GM10847 (cell line): Measurements from ENCODE around the gene PDLIM7.

ENCODE experiments used
- POLR2A ChIP-seq: IDR thresholded peaks from 2 replicates; pipeline ENCODE4 v1.6.1; 2011; ENCODE audit not compliant: insufficient read length; ENCODE audit errors: extremely low read depth

PDLIM7 gene

GRCh38 chr5:177529247-177530203 lies 32.1 kb upstream of the PDLIM7 start:
- TF ChIP-seq POLR2A = no peak

DNA sequence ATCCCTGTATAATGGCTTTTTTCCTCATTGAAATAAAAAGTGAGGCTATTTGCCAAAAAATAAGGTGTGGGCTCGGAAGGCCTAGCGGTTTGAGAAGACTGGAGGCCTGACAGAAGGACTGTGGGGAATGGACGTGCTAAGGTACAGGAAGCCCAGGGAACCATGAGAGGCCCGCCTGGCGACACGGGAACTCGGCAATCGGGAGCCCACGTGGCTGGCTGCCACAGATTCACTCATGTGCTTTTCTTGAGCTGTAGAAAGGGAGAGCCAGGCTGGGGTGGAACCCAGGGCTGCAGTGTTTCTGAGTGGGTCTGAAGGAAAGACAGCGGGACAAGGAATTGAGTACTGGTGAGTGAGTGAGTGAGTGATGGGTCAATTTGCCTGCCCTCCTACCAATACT lies 31.2 kb upstream of the PDLIM7 start:
- TF ChIP-seq POLR2A = no peak

DNA sequence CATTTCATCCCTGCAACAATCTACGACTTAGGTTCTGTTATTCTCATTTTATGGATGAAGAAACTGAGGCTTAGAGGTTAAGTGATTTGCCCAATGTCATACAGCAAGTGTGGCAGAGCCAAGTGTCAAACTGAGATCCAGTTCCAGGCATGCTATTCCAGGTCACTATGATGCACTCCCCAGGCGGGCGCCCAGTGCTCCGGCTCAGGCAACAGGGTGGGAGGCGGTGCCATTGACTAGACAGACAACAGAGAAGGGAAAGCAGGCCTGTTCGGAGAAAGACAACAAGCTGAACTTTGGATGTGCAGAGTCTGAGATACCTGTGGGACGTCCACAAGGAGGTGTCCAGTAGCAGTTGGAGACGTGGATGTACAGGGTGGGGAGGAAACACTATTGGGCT lies 30.2 kb upstream of the PDLIM7 start:
- TF ChIP-seq POLR2A = no peak

- no peak for TF ChIP-seq POLR2A
Observed at GRCh38 chr5:177526791-177527190, 29.4 kb upstream of the PDLIM7 start.

DNA sequence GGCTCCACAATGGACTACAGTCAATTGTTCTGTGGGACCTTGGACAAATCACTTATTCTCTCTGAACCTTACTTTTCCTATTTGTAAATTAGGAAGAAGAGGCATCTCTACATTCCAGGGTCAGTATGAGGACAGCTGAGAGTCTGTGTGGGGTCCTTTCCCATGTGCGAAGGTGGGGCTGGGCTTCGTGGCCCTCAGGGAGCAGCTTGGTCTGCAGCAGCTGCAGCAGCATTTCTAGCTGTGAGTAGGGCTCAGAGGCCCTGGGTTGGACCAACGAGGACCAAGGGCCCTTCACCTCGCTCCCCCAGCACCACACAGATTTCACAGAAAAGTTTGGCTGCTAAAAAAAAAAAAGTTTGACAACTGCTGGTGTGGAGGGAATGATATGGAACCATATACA lies 28.8 kb upstream of the PDLIM7 start:
- no peak for TF ChIP-seq POLR2A

DNA sequence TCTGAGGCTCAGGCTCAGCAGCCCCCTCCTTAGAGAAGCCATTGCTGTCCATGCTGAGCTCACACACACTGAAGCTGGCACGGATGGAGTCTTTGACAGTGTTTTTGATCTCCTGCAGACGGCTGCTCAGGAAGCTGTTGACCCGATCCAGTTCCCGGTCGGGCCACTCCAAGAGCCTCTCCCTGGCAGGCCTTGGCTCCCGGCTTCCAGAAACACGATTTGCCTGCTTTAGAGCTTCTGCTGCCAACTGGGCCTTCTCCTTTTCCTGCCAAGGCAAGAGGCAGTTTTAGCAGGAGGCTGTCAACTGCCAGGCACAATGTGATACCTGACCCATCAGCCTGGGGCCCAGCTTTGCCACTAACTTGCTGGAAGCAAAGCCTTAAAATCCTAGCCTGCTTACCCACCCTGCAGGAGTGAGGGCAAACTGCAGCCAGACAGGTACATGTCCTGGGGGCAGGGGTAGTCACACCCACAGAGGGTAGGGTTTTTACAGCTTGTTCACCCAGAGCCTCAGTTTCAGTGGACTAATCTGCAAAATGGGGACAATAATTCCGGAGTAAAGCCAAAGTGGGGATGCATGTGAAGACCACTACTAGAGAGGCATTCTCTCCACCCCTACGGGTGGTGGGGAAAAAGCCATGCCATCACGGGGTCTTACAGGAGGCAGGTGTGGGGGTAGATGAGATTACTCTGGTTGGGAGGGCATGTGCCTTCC lies 27.7 kb upstream of the PDLIM7 start:
- no peak for TF ChIP-seq POLR2A

- no peak for TF ChIP-seq POLR2A
Observed at GRCh38 chr5:177524539-177524900, 27.1 kb upstream of the PDLIM7 start.

DNA sequence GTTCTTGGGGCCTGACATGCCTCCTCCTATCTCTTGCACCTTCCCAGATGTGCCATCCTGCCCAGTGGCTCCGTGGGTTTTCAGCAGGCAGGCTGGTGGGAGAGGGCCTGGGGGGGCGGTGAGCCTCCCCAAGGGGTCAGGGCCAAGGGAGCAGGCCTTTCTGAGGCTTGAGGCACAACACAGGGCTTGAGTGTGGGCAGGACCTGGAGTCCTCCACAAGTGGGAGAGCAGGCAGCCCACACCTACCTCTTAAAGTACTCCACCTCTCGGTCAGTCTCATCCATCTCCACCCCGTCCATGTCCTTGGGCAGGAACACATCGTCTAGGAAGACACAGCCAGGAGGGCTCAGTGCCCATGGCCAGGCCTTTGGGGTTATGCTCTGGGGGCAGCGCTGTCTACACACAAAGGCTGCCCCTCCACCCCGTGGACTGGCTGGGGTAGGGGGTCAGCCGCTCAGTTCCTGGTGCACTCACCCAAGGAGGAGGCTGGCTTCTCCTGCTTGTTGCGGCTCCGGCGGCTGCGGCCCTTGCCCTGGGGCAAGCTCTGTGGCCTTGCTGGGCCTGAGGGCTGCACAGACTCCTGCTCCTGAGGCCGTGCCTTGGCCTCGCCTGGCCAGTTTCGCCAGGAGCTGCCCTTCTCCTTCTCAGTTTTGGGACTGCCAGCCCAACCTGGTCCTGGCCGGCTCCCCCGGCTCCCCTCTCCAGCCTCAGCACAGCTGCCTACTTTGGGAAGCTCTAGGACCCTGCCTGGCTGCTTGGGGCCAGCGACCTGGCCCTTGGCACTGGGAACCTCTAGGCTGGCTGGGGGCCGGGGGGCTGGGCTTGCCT lies 26.5 kb upstream of the PDLIM7 start:
- no peak for TF ChIP-seq POLR2A

DNA sequence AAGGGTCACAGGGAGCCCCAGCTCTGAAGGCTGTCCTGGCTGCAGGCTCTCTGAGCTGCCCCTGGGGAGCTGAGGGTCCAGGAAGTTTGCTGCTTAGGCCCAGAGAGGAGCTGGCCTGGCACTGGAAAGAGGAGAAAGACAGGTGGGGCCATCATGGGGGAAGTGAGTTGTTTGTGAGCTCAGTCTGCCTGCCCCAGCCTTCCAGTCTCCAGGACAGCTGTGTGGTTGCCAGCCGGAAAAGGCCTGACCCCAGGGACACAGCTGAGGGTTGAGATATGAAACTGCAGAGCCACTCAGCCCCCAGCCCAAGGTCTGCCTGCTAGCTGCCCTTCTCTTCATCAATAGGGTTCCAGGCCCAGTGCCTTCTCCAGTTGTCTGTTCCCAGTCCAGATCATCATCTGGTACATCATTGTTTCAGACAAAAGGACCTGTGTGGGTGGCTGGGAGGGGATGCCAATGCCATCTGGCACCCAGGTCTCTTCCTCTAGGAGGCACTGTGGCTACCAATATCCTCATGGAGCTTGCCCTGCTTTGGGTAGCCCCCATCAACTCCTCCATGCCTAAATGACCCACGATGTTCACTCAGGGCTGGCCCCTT lies 23.6 kb upstream of the PDLIM7 start:
- TF ChIP-seq POLR2A = no peak

DNA sequence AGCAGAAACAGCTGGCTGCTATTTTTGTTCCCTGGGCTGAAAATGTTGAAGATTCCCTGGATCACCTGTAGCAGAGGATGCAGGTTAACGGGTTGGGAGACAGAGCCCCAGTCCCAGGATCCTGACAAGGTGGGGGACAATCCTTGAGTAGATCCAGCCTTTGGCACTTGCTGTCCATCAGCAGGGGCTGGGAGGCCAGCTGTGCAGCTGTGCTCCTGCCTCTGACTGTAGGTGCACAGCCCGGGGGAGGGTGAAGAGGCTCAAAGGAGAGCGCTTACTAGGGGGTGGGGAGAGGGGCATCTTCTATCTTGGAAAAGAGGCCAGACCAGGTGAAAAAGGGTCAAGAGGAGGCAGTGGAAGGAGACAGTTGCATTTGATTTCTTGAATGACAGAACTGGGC lies 22.9 kb upstream of the PDLIM7 start:
- TF ChIP-seq POLR2A = no peak

GRCh38 chr5:177519463-177520235 lies 22.2 kb upstream of the PDLIM7 start:
- no peak for TF ChIP-seq POLR2A

DNA sequence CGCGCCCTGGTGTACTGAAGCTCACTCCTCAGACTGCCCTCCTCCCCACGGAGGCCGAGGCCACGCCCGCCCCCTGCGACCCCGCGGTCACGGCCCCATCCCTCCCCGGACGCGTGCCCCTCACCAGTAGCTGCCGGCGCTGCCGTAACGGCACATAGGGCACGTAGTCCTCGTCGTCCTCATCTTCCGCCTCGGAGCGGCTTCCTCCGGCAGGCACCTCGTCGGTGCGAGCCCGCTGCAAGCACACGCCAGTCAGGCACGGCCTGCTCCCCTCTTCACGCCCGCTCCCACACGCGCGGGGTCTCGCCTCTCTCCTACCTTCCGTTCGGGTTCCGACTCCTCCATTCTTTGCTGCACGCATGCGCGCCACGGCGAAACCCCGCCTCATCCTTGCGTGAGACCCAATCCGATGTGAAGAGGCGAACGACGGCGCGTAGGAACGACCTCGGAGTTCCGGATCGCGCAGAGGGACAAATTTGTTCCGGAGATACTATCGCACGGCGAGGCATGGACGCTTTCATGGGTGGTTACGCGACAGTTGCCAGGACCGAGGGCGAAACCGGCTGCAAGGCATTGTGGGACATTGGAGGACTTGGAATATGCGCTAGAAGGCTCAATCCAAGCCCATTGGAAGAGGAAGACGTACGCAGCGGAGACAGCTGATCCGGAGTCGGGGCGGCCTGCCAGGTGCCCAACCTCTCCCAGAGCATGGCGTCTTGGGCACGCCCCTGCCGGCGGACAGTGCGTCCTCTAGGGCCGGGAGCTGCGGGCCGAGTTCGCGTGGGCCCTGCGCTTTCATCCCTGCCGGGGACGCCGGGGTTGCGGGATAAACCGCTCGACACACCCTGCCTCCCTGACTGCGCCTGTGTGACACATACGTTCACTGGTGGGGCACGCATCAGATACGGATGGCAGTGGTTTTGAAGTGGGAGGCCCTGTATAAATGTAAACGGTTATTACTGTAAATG lies 19.5 kb upstream of the PDLIM7 start, which contains the start of gene DDX41:
DDX41 (minus strand) TSS at position 361 of the 968 bp plus-strand sequence; CDS start at position 345, 16 bp downstream.
- TF ChIP-seq POLR2A = peak; percentile 68

DNA sequence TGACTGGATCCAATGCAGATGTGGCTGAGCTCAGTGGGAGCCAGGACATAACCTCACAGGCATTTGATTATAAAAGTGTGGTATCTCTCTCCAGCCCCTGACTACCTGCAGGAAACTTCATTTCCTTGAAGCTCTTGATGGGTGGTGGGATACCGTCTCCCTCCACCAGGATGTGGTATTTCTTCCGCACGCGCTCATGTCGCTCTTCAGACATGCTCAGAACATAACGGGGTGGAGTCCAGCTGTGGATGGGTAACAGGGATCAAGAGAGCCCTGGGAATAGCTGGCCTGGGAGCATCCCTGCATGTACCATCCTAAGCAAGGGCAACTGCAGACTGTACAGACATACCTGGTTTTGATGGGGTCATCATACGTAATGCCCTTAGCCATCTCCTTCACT lies 18.2 kb upstream of the PDLIM7 start:
- no peak for TF ChIP-seq POLR2A

DNA sequence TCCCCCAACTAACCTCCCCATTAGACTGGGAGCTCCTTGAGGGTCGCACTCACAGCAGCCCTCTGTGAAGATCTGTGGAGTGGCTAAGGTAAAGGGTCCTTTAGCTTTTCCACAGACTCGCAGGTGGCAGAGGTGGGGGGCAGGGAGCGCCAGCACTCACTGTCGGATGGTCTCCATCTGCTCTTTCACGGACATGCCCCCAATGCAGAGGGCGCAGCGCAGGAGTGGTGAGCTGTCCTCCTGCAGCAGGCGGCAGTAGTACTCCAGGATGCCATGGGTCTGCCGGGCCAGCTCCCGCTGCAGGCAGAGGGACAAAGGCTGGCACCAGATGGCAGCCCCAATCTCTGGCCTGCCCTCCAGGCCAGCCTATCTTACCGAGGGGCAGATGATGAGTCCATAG lies 17.1 kb upstream of the PDLIM7 start:
- no peak for TF ChIP-seq POLR2A

DNA sequence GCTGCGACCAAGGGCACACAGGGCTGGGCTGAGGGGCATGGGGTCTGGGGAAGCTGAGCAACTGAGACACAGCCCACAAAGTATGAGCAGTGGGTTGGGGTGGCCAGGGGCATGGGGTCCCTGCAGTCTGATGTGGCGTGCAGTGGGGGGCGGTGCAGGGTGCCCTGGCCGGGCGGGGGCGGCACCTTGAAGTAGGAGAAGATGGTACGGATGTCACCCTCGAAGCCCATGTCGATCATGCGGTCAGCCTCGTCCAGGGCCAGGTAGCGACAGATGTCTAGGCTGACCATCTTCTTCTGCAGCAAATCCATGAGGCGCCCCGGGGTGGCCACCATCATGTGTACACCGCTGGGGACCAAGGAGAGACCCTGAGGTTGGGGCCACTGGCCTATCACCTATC lies 16.1 kb upstream of the PDLIM7 start:
- no peak for TF ChIP-seq POLR2A
